T-helper 2 cell (primary cell): Measurements from ENCODE around the gene INPPL1.
"Not testable (repeated sequence)": the region's sequence is repeated elsewhere in the genome, so short reads cannot be mapped to it uniquely, and the experiment has no call there.

ENCODE experiments used
- DNase-seq, 5 experiments: peaks; one replicate each; pipeline versions ENCODE4 v3.0.0 to v3.0.0-alpha.2; 2012 to 2022

Gene INPPL1

DNA sequence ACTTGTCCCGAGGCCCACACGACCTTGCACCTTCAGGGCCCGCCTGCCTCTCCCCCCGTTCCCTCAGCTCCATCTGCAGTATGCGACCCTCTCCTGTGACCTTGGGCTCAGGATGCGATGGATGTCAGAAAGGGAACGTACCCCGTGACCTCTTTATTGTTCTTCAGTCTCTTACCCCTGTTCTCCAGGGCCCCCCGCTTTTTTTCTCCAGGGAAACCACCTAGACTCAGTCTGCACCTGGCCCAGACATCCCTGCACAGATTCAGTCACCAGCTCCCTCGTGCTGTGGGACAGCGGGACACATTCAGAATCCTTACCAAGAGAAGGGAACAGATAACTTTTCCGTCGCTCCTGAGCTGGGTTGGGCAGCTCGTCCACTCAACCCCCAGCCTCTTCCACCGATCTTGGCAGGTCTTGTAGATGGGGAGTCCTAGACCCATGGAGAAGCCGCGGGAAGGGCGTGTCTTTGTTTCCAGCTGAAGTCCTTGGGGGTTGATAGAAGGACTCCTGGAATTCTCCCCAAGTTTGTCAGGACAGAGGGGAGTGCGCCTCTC lies 20.8 kb downstream of the INPPL1 start:
- no peak for DNase-seq

DNA sequence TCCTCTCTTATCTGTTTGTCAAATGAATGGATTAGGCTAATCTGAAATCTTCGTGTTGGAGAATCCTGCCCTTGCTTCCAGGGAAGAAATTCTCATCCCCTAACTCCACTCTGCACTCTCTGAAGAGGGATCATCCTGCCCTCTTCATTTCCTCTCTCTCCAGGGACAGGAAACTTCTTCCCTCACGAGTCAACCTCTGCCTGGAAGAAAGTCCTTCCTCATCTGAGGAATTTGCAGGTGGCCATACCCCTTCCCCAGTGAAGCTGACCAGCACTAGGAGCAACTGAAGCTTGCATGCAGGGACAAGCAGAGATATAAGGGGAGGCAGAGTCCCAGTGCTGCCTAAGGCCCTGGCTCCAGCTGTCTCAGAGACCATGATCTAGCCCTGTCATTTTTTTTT lies 23.0 kb downstream of the INPPL1 start:
- no peak for DNase-seq

DNA sequence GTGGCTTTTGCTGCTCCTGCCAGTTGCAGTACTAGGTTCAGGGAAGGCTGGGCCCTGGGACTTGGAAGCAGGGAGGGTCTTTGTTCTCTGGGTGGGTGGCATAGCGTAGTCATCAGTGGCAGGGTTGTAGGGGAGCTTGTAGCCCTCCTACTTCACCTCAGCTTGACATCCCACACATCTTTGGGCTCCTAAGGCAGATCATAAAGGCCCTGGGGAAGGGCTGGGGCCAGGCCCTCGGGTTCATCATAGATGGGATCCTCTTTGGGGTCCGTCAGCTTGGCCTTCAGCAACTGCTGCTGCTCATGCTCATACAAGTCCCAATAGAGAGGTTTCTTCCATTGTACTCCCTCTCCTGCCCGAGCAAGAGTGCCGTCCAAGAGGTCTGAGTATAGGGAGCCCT lies 25.4 kb downstream of the INPPL1 start:
- no peak for DNase-seq

DNA sequence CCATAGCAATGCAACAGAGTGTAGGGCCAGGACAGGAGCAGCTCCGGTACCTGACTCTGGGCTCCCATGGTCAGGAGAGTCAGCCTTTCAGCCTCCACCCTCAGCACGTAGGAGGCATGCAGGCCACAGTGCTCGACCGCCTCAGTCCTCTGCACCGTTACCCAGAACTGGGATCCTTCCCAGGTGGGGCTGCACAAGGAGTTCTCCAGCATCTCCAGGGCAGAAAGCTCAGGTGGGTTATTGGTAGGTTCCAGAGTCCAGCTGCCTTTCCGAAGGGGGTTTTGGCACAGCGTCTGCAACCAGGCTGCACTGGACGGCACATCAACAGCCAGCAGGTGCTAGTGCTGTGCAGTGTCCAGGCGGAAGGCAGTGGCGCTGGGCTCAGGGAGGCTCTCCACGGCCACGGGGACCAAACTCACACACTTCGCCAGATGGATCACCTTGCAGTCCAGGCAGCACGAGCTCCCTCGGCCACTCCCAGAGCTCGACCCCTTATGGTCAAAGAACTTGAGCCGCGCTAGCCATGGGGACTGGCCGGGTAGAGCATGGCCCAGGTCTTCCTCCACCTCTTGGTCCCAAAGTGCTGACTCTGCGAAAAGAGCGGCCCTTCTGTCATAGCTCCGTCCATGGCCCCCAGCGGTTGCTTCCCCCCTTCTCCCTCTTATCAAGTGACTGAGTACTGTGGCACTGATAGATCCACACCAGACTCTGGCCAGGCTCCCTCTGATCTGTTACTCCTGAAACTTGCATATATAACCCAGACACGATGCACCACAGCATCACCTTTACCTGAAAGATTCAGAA lies 26.3 kb downstream of the INPPL1 start:
- no peak for DNase-seq

DNA sequence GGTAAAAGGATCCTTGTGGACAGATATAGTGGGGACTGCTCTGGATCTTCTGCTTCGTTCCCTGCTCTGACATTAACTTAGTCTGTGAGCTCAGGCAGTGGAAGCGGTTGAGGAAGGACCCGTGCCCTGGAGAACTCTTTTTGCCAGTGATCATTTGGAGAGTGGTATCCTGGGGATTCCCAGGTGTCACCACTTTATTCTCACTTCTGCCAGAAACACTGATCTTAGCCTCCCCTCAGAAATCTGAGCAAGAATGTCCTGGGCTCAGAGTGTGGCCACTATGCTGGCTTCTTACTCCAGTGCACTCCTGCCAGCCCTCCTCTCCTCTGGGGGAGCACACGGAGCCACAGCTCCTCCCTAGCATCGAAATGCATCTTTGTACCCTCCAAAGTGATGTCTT lies 27.0 kb downstream of the INPPL1 start:
- DNase-seq: no peak

DNA sequence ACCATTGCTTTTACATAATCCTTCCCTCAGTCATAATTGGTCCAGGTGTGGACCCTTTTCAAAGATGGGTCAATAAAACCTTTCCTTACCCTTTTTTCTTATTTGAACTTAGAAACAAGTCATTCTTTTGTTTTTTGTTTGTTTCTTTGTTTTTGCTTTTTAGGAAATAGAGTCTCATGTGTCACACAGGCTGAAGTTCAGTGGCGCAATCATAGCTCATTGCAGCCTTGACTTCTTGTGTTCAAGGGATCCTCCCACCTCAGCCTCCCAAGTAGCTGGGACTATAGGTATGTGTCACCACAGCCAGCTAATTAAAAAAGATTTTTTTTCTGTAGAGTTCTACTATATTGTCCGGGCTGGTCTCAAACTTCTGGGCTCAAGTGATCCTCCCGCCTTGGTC lies 28.8 kb downstream of the INPPL1 start:
- DNase-seq: no peak

DNA sequence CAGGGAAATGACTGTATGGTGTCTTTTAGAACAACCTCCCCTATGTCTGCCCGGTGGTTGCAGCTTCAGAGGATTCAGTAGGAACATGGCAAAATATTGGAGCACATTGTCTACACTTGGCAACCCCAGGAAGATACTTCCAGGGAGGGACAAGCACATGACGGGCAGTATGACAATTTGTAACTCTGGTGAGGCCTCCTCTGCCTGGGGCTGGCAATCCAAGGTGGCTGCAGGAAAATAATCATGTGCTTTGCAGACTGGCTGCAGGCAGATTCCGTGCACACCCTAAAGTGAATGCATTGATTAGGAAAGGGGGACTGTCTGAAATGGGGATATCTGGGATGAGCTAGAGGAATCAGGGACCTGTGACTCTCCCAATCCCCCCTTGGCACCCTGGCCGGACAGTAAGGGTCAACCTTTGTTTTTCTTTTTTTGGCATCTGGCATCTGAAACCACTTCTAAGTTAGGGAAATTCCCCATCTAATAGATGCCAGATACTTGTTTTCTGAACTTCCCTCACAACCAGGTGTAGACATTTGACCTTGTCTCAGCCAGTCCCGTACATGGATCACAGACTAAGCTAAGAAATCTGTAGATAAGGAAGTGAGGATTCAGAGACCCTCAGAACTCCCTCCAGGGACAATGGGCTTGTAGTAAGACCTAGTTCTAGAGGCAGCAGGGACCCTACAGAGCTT lies 29.9 kb downstream of the INPPL1 start:
- DNase-seq: no peak

DNA sequence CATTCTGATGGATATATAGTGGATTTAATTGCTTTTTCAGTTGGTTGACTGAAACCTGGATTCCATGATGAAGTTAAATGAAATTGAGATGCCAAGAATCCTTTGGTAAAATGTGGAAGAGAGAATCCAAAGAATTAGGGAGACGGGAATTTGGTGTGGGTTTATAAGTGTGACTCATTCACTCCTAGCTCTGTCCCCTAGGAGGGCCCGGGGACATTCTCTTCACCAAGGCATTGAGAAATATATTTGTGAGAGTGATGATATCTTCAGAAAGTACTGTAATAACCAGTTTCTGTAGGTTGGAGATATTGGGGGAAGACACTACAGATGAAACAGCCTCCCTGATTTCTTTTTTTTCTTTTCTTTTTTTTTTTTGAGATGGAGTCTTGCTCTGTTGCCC lies 33.0 kb downstream of the INPPL1 start:
- no peak for DNase-seq

DNA sequence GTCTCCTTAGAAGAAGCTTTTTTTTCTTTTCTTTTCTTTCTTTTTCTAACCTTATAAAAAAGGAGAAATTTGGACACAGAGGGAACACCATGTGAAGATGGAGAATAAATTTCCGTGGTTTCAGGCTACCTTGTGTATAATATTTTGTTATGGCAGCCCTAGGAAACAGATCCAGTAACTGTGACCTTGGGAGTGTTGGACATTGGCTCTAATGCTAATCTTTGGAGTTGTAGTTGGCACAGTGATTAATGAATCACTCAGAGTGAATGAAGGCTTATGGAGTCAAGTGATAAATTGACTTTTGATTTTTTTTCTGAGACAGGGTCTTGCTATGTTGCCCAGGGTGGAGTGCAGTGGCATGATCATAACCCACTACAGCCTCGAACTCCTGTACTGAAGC lies 34.9 kb downstream of the INPPL1 start:
- no peak for DNase-seq

DNA sequence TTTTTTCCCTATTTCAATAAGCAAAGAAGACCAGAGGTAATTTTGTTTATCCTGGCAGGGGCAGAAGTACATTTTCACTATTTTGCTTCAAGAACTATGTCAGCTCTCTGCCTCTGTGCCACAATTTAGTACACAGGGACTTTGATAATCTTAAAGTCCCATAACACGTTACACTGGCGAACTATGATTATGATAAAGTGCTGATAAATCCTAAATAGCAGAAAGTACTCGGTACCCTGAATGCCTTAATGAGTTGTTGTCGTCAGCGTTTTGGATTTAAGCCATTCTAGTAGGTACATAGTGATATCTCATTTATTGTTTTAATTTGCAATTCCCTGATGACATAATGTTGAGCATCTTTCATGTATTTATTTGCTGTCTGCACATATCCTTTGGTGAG lies 36.0 kb downstream of the INPPL1 start:
- DNase-seq: no peak

DNA sequence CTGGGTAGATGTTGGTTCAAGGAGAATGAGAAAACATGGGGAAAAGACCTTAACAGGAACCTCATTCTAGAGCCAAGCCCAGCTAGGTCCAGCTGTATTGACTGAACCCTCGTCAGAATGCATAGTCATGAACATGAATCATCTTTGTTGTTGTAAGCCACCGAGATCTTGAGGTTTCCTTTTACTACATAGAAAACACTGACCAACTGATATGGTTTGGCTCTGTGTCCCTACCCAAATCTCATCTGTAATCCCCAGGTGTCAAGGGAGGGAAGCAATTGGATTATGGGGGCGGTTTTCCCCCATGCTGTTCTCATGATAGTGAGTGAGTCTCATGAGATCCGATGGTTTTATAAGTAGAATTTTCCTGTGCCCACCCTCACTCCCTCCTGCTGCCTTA lies 38.8 kb downstream of the INPPL1 start:
- no peak for DNase-seq

DNA sequence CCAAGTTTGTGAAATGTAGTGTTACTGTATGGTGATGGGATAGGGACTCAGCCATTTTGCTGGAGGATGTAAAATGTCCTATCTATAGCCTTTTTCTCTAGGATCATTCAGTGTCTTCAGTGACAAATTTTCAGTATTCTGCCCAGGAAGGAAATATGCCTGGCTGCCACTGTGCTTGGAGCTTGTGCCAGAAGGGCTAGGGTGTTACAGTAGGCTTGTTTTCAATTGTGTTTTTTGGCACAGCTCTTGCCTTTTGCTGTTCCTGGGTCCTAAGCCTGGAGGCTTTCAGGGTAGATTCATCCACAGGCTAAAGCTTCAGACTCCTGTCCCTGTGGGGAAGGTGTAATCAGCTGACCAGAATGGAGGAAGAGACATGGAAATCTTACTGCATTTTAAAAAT lies 41.4 kb downstream of the INPPL1 start:
- no peak for DNase-seq

DNA sequence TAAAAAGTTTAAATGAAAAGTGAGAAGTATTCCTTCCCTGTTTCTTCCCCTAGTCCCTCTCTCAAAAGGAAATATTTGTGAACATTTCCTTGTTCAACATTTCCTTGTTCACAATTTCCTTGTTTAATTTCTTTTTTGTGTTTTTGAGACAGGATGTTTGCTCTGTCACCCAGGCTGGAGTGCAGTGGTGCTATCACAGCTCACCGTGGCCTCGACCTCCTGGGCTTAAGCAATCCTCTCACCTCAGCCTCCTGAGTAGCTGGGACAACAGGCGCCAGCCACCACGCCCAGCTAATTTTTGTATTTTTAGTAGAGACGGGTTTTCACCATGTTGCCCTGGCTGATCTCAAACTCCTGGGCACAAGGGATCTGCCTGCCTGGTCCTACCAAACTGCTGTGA lies 42.4 kb downstream of the INPPL1 start:
- not testable (repeated sequence) for DNase-seq

DNA sequence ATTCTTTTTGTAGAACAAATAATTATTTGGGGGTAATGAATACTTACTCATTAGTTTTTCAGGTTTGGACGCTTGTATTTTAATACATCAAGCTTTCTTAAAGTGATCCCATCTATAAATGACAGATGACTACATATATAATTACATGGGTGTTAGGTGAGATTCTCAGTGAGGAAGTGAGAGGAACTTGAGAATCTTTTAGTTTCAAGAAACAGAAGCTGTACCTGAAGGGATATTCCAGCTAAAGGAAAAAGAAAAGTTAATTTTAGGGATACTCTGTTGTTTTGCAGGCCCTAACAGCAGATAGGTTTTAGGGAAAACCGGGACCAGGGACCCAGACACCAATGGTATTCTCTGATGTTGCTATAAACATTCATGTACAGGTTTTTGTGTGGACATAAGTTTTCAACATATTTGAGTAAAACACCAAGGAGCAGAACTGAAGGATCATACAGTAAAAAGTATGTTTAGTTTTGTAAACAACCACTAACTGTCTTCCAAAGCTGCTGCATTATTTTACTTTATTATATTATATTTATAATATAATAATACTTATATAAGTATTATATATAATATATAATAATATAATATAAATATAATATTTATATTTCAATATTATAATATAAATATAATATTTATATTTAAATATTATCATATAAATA lies 43.5 kb downstream of the INPPL1 start:
- DNase-seq: no peak

DNA sequence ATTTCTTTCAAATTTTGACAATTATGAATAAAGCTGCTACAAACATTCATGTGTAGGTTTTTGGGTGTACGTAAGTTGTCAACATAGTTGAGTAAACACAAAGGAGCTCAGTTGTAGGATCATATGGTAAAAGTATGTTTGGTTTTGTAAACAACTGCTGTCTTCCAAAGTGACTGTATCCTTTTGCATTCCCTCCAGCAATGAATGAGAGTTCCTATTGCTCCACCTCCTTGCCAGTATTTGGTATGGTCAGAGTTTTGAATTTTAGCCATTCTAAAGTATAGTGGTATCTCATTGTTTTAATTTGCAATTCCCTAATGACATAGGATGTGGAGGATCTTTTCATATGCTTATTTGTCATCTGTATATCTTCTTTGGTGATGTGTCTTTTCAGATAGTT lies 47.4 kb downstream of the INPPL1 start:
- no peak for DNase-seq

DNA sequence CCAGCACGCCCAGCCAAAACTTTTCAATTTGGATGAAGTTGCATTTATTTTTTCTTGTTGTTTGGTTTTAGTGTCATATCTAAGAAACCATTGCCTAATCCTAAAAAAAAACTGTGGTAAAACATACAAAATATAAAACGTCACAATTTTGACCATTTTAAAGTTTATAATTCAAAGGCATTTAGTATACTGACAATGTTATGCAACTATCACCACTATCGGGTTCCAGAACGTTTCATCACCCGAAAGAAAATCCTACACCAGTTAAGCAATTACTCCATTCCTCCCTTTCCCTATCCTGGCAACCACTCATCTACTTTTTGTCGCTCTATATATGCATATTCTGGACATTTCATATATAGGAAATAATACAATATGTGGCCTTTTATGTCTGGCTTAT lies 49.9 kb downstream of the INPPL1 start:
- DNase-seq: no peak

DNA sequence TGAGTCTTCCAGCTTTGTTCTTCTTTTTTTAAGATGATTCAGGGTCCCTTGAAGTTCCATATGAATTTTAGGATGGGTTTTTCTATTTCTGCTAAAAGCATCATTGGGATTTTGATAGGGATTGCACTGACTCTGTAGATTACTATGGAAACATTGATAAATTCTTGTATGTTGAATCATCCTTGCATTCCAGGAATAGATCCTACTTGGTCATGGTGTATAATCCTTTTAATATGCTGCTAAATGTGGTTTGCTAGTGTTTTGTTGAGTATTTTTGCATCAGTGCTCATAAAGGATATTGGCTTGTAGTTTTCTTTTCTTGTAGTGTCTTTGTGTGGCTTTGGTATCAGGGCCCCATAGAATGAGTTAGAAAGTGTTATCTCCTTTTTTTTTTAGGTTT lies 54.3 kb downstream of the INPPL1 start:
- DNase-seq: no peak

DNA sequence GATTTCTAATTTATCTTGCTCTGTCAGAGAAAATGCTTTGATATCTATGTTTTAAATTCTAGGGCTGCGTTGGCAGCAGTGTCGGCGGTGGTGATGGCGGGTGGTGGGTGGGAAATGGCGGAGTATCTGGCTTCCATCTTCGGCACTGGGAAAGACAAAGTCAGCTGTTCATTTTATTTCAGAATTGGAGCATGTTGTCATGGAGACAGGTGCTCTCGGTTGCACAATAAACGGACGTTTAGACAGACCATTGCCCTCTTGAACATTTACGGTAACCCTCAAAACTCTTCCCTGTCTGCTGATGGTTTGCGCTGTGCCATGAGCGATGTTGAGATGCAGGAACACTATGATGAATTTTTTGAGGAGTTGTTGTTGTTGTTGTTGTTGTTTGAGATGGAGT lies 55.5 kb downstream of the INPPL1 start:
- DNase-seq: no peak

DNA sequence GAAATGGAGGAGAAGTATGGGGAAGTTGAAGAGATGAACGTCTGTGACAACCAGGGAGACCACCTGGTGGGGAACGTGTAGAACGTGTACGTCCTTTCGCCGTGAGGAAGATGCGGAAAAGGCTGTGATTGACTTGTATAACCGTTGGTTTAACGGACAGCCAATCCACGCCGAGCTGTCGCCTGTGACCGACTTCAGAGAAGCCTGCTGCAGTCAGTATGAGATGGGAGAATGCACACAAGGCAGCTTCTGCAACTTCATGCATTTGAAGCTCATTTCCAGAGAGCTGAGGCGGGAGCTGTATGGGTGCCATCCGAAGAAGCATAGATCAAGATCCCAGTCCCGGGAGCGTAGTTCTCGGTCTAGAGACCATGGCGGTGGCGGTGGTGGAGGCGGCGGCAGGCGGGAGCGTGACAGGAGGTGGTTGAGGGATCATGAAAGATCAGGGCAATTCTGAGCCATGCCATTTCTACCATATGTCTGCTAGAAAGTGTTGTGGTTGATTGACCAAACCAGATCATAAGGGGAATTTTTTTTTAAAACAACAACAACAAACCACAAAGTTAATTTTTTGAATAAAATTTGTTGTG lies 56.3 kb downstream of the INPPL1 start:
- DNase-seq: no peak

DNA sequence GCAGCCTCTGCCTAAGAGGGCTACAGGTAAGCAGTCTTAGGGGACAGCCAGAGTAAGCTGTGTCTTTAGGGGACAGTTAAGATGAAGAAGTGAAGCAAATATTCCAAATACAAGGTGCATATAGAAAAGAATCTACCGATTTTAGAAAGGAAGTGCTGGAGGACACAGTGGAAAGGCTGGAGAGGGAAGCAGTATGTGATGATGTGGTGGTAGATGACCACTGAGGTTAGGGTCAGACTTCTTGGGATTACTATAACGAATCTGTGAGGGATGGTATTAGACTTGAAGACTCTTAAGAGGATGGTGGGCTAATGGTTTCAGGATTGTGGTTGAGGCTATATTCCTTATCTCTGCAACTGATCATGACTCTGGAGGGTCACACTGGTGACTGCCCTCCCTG lies 59.4 kb downstream of the INPPL1 start:
- no peak for DNase-seq

DNA sequence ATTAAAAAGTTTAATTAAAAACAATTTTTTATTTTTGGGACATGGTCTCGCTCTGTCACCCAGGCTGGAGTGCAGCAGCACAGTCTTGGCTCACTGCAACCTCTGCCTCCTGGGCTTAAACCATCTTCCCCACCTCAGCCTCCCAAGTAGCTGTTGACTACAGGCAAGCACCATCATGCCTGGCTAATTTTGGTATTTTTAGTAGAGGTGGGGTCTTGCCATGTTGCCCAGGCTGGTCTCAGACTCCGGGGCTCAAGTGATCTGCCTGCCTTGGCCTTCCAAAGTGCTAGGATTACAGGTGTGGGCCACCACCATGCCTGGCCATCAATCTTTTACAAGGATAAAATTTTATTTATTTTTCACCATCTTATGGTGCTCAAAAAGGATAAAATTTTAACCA lies 62.7 kb downstream of the INPPL1 start:
- DNase-seq: no peak
